ENCODE data around the gene PLSCR3.

PLSCR3 gene

GRCh38 chr17:7426203-7426863 is 32.0 kb upstream of the PLSCR3 start:
- DNase-seq = no peak

- no peak for DNase-seq
Measured at GRCh38 chr17:7425756-7426155, 31.4 kb upstream of the PLSCR3 start.

- no peak for DNase-seq
Measured at GRCh38 chr17:7425316-7425715, 31.0 kb upstream of the PLSCR3 start, which contains the start of gene SPEM2. TSS of gene SPEM2 (plus strand) at chr17:7425616. CDS start at chr17:7425689, 73 bp downstream.

DNA sequence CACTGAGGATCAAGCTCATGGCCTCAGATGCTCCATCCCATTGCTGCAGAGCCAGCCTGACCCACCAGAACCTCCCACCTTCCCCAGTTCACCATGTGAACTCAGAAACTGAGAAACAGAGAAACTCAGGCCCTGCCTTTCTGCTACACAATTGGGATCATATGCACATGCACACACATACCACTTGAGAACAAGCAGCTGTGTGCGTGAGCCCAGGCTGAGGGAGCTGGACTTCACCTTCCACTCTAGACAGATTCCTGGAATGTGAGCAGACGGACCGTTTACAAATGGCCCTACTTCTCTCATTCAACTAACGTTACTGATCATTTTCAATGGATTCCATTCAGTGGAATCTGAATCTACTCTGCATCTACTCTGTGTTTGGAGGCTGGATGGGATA is 29.4 kb upstream of the PLSCR3 start:
- DNase-seq = no peak

DNA sequence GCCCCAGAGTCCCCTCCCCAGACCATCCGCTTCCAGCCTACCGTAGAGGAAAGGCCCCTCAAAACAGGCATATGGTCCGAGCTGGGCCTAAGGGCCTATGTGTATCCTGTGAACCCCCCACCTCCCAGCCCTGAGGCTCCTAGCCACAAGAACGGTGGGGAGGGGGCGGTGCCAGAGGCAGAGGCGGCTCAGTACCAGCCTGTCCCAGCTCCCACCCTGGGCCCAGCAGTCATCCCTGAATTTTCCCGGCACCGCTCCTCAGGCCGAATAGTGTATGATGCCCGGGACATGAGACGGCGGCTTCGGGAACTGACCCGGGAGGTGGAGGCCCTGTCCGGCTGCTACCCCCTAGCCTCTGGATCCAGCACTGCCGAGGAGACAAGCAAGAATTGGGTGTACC is 26.9 kb upstream of the PLSCR3 start:
- DNase-seq = no peak

GRCh38 chr17:7419819-7420610 is 25.7 kb upstream of the PLSCR3 start, which contains the start of gene SPEM1:
TSS of gene SPEM1 (plus strand) at chr17:7420324. CDS start at chr17:7420385, 61 bp downstream.
- DNase-seq = no peak

DNA sequence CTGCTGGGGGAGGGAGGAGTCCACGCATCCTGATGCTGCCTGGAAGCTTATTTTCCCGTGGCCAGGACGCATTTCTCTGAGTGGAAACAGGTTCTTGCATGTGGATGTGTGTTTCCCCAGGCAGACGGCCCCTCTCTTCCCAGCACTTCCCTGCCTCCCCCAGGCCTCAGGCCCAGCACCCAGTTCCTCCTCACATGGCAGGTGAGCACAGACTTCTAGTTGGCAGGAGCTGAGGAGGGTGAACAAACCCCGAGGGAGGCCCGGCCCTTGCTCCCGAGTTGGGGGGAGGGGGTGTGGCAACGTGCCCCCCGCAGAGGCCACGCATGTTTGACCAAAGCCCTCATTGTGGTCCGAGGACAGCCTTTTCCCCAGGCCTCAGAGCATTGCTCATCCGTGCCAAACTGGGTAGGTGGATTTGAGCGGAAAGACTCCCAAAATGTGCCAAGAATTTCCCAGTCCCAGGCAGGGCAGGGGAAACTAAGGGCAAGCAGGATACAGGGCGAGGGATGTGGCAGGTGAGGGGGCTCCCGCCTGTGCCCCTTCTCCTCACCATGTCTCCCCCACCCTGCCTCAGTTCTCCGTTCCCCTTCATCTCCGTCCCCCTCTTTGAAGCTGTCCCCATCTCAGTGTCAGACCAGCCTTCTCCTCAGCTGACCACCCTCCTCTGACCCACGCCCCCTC is 24.3 kb upstream of the PLSCR3 start:
- no peak for DNase-seq

GRCh38 chr17:7417056-7417655 is 22.8 kb upstream of the PLSCR3 start:
- no peak for DNase-seq

DNA sequence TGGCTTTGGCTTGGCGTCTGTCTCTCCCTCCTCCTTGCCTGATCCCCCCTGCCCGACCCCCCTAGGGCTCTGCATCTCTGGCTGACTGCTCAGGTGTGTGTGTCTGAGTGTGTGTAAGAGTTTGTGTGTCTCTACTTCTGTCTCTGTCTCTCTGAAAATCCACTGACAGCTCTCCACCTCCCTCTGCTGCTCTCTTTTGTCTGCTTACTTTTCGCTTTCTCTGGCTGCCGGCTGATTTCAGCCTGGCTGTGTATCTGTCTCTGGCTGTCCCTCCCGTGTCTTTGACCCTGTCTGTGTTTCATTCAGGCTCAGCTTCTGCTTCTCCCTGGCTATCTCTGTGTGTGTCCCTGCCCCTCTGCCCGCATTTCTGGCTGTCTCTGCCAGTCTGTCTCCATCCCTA is 22.0 kb upstream of the PLSCR3 start:
- no peak for DNase-seq

DNA sequence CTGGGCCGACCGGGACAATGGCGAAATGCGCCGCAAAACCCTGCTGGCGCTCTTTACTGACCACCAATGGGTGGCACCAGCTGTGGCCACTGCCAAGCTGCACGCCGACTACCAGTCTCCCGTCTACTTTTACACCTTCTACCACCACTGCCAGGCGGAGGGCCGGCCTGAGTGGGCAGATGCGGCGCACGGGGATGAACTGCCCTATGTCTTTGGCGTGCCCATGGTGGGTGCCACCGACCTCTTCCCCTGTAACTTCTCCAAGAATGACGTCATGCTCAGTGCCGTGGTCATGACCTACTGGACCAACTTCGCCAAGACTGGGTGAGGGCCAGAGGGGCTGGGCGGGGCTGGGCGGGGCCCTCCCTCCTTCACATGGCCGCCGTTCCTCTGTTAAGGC is 21.5 kb upstream of the PLSCR3 start:
- no peak for DNase-seq

- no peak for DNase-seq
Measured at GRCh38 chr17:7414837-7415236, 20.5 kb upstream of the PLSCR3 start.

DNA sequence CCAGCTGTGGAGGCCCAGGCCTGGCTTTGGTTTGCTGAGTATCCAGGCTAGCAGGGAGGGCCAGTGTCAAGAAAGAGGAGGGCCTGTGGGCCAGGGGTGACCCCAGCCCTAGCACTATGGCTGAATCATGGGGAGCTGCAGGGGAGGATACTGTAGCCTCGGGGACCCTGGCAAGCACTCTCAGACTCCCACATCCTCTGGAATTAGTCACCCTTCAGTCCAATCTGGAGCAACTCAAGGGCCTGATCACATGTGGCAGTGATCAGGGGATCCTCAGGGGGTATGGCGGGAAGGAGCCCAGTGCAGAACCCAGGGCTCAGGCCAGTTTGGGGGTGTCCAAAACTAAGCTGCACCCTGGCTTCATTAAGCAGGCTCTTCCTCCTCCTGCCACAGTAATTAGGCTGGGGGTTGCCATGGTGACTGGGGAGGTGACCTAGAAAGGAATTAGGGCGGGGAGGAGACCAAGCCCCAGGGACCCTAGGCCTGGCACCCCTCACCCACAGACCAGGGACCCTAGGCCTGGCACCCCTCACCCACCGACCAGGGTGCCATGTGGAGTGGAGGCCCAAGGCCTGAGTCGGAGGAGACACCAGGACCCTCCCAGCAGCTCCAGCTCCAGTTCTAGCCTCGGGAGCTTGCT is 19.1 kb upstream of the PLSCR3 start:
- no peak for DNase-seq

DNA sequence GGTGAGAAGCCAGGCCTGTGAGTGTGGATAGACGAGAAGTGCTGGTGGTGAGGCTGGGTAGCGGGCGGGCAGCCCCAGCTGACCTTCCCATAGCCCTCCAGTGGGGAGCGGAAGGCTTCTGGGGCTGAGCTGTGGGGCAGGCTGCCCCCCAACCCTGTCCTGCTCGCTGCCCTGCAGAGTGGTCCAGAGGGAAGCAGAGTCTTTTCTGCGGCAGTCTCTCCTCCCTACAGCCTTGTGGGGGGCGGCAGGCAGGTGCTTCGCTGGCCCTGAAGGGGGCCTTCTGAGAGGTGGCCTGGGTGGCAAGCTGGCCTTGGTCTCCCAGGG is 17.1 kb upstream of the PLSCR3 start:
- no peak for DNase-seq

DNA sequence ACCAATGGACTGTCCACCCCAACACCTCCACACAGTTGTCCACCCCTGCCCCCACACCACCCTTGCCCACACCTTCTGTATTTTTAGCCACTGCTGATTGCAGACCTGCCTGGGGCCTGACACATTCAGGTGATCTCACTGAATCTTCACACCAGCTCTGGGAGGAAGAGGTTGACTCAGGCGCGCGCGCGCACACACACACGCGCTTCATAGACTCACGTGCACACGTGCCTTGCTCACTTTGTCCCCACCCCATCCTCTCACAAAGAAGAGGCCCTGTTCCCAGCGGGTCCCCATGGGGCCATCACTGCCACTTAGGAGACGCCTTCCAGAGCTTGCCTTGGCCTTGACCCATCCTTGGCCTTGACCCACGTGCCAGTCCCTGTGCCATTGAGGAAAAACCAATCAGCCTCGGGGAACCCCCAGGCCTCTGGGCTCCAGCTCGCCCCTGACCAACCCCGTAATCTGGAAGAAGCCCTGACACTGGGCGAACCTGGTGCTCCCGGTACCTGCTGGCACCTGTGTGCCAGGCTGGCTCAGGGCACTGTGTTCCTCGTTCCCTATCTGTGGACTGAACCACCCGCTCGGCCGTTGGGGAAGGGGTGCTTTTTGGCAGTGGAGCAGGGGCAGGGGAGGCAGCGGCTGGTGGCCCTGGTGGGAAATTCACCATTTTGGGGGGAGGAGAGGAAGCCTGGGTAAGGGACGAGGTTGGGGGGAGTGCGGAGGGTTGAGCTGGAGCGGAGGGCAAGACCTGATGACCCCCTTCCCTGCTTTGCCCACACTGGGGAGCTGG is 16.5 kb upstream of the PLSCR3 start:
- no peak for DNase-seq

DNA sequence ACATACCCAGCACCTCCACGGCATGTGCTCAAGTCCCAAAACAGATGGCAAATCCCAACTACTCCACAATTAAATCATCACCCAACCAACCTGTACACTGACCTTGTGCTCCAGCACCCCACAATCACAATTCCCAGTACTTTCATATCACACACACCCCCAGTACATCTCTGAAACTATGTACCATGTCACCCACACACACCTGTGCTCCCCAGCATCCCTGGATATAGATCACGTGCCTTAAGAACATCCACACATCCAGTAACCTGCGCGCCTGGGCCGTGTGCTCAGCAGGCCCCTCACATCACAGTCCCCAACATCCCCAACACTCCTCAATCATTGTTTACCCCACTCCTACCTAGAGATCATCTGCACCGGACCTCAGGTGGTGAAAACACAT is 15.4 kb upstream of the PLSCR3 start:
- DNase-seq = no peak

DNA sequence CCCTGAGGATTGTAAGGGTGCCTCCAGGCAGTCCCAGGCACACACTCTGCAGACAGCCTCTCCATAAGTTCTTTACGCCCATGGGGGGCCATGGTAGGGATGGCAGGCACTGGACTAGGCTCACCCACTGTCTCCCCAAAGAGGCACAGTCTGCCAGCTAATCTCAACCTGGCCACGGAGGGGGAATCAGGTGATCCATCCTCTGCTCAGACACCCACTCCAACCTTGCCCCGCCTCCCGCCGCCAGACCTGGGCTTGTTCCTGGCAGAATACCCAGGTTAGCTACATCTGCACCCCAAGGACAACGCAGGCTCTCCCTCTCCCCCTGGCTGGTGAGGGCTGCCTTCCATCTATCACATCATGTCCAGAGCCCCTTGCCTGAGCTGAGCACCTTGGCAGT is 14.5 kb upstream of the PLSCR3 start:
- no peak for DNase-seq

DNA sequence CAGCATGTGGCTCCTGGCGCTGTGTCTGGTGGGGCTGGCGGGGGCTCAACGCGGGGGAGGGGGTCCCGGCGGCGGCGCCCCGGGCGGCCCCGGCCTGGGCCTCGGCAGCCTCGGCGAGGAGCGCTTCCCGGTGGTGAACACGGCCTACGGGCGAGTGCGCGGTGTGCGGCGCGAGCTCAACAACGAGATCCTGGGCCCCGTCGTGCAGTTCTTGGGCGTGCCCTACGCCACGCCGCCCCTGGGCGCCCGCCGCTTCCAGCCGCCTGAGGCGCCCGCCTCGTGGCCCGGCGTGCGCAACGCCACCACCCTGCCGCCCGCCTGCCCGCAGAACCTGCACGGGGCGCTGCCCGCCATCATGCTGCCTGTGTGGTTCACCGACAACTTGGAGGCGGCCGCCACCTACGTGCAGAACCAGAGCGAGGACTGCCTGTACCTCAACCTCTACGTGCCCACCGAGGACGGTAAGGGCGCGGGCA is 14.0 kb upstream of the PLSCR3 start:
- no peak for DNase-seq

- no peak for DNase-seq
Measured at GRCh38 chr17:7407485-7408251, 13.3 kb upstream of the PLSCR3 start, which contains the start of gene NLGN2. TSS of gene NLGN2 (plus strand) at chr17:7407845. CDS start at chr17:7408256, 411 bp downstream.

- DNase-seq = no peak
Measured at GRCh38 chr17:7407082-7407481, 12.8 kb upstream of the PLSCR3 start.

DNA sequence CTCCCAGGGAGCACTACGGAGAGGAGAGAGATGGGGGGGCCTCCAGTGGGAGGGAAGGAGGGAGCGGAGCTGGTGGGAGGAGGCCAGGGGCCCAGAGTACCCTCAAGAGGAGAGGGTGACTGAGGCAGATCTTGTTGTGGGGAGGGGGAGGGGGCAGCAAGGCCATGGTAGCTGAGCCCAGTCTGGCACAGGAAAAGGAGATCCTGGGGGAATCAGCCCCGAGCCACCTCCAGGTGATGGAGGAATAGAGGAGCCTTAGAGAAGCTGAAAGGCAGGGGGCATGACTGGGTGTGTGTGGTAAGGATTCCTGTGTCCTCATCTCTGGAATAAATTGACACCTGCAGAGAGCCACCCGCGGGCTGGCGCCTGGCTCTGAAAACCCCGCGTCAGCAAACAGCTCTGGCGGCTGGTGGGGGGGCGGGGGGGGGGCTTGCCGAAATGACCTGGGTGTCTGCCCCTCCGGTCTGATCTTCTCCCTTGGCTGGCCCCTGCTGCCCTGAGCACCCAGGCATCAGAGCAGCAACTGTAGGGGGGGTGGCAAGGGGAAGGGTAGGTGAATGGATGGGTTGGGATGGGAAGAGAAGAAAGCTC is 12.0 kb upstream of the PLSCR3 start:
- DNase-seq = no peak

All from NCI-H2171 treated with DMSO at 0.1 percent for 48 hours (cell line).